Inferior parietal cortex (tissue), 1 donor: ENCODE results near the gene CCDC78.

Source experiments
- DNase-seq: peaks from one replicate; pipeline ENCODE4 v3.0.0-alpha.2; 2016; ENCODE audit errors: extremely low spot score

CCDC78 gene

GRCh38 chr16:711548-712320 is 14.5 kb downstream of the CCDC78 start:
- DNase-seq: peak; percentile 73

GRCh38 chr16:711084-711483 is 15.2 kb downstream of the CCDC78 start:
- no peak for DNase-seq

GRCh38 chr16:710500-711075 is 15.7 kb downstream of the CCDC78 start:
- no peak for DNase-seq

GRCh38 chr16:709566-710499 is 16.4 kb downstream of the CCDC78 start:
- peak; percentile 86 for DNase-seq

- DNase-seq: no peak
Observed at GRCh38 chr16:708959-709358, 17.3 kb downstream of the CCDC78 start.

- no peak for DNase-seq
Observed at GRCh38 chr16:708019-708418, 18.2 kb downstream of the CCDC78 start.

- DNase-seq: no peak
Observed at GRCh38 chr16:707062-707538, 19.1 kb downstream of the CCDC78 start.

GRCh38 chr16:706189-707061 is 19.8 kb downstream of the CCDC78 start:
- no peak for DNase-seq

GRCh38 chr16:705431-706188 is 20.6 kb downstream of the CCDC78 start, which contains the start of gene FBXL16:
Gene FBXL16, minus strand, starts transcription at chr16:705801. Its CDS starts 8,396 bp downstream, at chr16:697405.
- DNase-seq: no peak

GRCh38 chr16:704552-705380 is 21.5 kb downstream of the CCDC78 start:
- DNase-seq: no peak

GRCh38 chr16:704047-704446 is 22.2 kb downstream of the CCDC78 start:
- no peak for DNase-seq

- DNase-seq: no peak
Observed at GRCh38 chr16:703406-703805, 22.8 kb downstream of the CCDC78 start.

- DNase-seq: no peak
Observed at GRCh38 chr16:702341-702740, 23.9 kb downstream of the CCDC78 start.

GRCh38 chr16:700684-701584 is 25.3 kb downstream of the CCDC78 start:
- no peak for DNase-seq

- DNase-seq: no peak
Observed at GRCh38 chr16:698911-699671, 27.2 kb downstream of the CCDC78 start.

GRCh38 chr16:695355-696089 is 30.7 kb downstream of the CCDC78 start:
- no peak for DNase-seq

- no peak for DNase-seq
Observed at GRCh38 chr16:694863-695354, 31.3 kb downstream of the CCDC78 start.
